Stimulated activated CD8-positive, alpha-beta memory T cell treated with anti-CD3 and anti-CD28 coated beads, Interleukin-15, amount 100 ng/mL, for 24 hours (primary cell): Measurements from ENCODE around the gene SULT1C2.
"Not testable (repeated sequence)": the region's sequence is repeated elsewhere in the genome, so short reads cannot be mapped to it uniquely, and the experiment has no call there.

Experiments
- DNase-seq: peaks from one replicate; pipeline ENCODE4 v3.0.0-alpha.2; 2020; ENCODE audit warnings: low read depth

SULT1C2 gene

GRCh38 chr2:108351889-108352288, 63.2 kb downstream of the SULT1C2 start:
- no peak for DNase-seq

GRCh38 chr2:108354136-108354535, 65.4 kb downstream of the SULT1C2 start:
- DNase-seq: no peak

- no peak for DNase-seq
Observed at GRCh38 chr2:108355906-108356734, 67.4 kb downstream of the SULT1C2 start.

GRCh38 chr2:108359336-108359735, 70.6 kb downstream of the SULT1C2 start:
- not testable (repeated sequence) for DNase-seq
